Sigmoid colon (tissue), 7 donors: ENCODE measurements around the gene CCDC80. TPM values are rescaled to one million over a fixed set of nuclear protein-coding genes. Genes with fewer than 3 reads are reported as not detected.
A peak's percentile ranks its signal among the peaks of the same experiment; 100 is the strongest.

Experiments
- DNase-seq: peaks from one replicate; pipeline ENCODE4 v3.0.0-alpha.2; 2019
- H3K27ac ChIP-seq, 4 donors: fragments of 200-600 bp; sonication (generic); one replicate each; pipeline ENCODE4 v1.5.1; 2016 to 2019; ENCODE audit warnings: mild to moderate bottlenecking in 1 of 4
- H3K27me3 ChIP-seq, 3 donors: fragments of 200-600 bp; sonication (generic); one replicate each; pipeline ENCODE4 v1.5.1; 2019; ENCODE audit warnings: mild to moderate bottlenecking in 1 of 3
- H3K36me3 ChIP-seq, 4 donors: fragments of 200-600 bp; sonication (generic); one replicate each; pipeline ENCODE4 v1.5.1; 2016 to 2019
- H3K4me1 ChIP-seq, 4 donors: fragments of 200-600 bp; sonication (generic); one replicate each; pipeline ENCODE4 v1.5.1; 2017 to 2019
- H3K4me3 ChIP-seq, 4 donors: fragments of 200-600 bp; sonication (generic); one replicate each; pipeline ENCODE4 v1.5.1; 2017 to 2019; ENCODE audit warnings: mild to moderate bottlenecking in 2 of 4, moderate library complexity in 1 of 4
- H3K9me3 ChIP-seq, 4 donors: fragments of 200-600 bp in 3 of 4; sonication (generic) in 3 of 4; one replicate each; pipeline versions ENCODE4 v1.5.1 to v1.6.1; 2013 to 2019
- CTCF ChIP-seq, 4 experiments: fragments of 450-650 bp in 3 of 4; fragments of 200-600 bp in 1 of 4; IDR thresholded peaks; one replicate each; pipeline ENCODE4 v1.5.1; 2016 to 2019; ENCODE audit warnings: antibody characterized with exemption in 4 of 4, mild to moderate bottlenecking in 3 of 4, moderate library complexity in 2 of 4
- EP300 ChIP-seq, 4 donors: sonication (generic); formaldehyde crosslinking; IDR thresholded peaks; one replicate each; pipeline ENCODE4 v1.6.1; 2017; ENCODE audit warnings: antibody characterized with exemption in 4 of 4
- POLR2A ChIP-seq, 2 donors: fragments of 450-650 bp; IDR thresholded peaks; one replicate each; pipeline ENCODE4 v1.6.1; 2016; ENCODE audit warnings: antibody characterized with exemption in 2 of 2, mild to moderate bottlenecking in 2 of 2, moderate library complexity in 2 of 2
- POLR2AphosphoS5 ChIP-seq, 4 donors: sonication (generic); formaldehyde crosslinking; IDR thresholded peaks; one replicate each; pipeline ENCODE4 v1.6.1; 2017; ENCODE audit warnings: antibody characterized with exemption in 4 of 4
- WGBS, 2 donors: extraction: QIAGEN DNeasy Blood & Tissue Kit; methylation state at CpG; one replicate each; pipeline ENCODE4 v1.1.7; 2013; 5-methylcytosine and 5-hydroxymethylcytosine counted together
- intact Hi-C: fragments of 100-400 bp; cut with DNase I; formaldehyde crosslinking; loops from one replicate; pipeline ENCODE4 v1.15.1; 2023
- polyA plus RNA-seq, 3 donors: library from polyadenylated mRNA; stranded (reverse); fragments of 200-250 nt; gene quantifications; one replicate each; pipeline ENCODE4 v1.2.3, GENCODE V29; 2013
- total RNA-seq, 4 donors: library from RNA; depleted of rRNA; stranded (reverse); fragments of >200 nt; gene quantifications; one replicate each; pipeline ENCODE4 v1.1.0, GENCODE V29; 2016
- donor health status: healthy with polysubstance abuse.
- donor health status: Bipolar disorder and iron deficiency.
- donor health status: healthy.

Gene CCDC80
- total and polyA plus RNA-seq, 7 donors, result 1.8 to 201 (median 30.0) TPM

- H3K4me1 ChIP-seq, result no peaks in the 10 kb centered on the region
- H3K27ac ChIP-seq, result no peak overlapping the region
- TF ChIP-seq EP300 (IDR thresholded peaks at IDR 0.05), result no peak
- no peak for TF ChIP-seq POLR2AphosphoS5 (IDR thresholded peaks at IDR 0.05)
- no peak for TF ChIP-seq CTCF (IDR thresholded peaks at IDR 0.05)
- TF ChIP-seq POLR2A (IDR thresholded peaks at IDR 0.05), result no peak
- H3K27me3 ChIP-seq, result no peaks in the 10 kb centered on the region
- DNase-seq, result no peak
- H3K4me3 ChIP-seq, result no peak overlapping the region
- H3K9me3 ChIP-seq, result no peaks in the 10 kb centered on the region
- peaks cover 0 to 20% (median 4%) of the 10 kb centered on the region in 4 donors for H3K36me3 ChIP-seq
- intact Hi-C loops, result no loop called here
- WGBS, 2 donors, result 98% methylated on average over 2 of the region's 2 CpGs
Observed at GRCh38 chr3:112597945-112598344, 43.0 kb downstream of the CCDC80 start.

DNA sequence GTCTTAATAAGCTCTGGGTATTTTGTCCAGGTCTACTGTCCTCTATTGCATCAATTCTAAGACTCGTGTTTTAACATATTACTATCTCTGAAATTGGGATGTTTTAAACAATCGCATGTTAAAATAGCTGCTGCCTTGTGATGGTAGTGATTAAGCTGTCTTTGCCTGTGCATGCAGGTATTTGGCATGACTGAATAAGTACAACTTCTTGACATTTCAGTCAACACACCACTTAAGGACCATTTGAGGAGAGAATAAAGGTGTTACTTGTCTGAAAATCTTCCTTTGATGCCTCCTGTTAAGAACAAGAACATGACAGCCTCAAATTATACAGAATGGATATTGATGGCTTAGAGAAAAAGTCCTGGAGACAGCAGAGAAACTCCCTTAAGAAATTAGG is 46.1 kb downstream of the CCDC80 start:
- peaks cover 0 to 34% (median 4%) of the 10 kb centered on the region in 4 donors for H3K36me3 ChIP-seq
- no peak overlapping the region for H3K4me3 ChIP-seq
- no peaks in the 10 kb centered on the region for H3K9me3 ChIP-seq
- no peaks in the 10 kb centered on the region for H3K4me1 ChIP-seq
- no peak for DNase-seq
- H3K27me3 ChIP-seq, result no peaks in the 10 kb centered on the region
- intact Hi-C loops, result no loop called here
- TF ChIP-seq POLR2A (IDR thresholded peaks at IDR 0.05) (no peak), CTCF (IDR thresholded peaks at IDR 0.05) (no peak)
- H3K27ac ChIP-seq, result no peak overlapping the region
- WGBS, 2 donors, result 95 to 97% methylated on average over 2 of the region's 2 CpGs

GRCh38 chr3:112593258-112593657 is 47.7 kb downstream of the CCDC80 start:
- Histone ChIP-seq H3K4me3 (no peak overlapping the region), H3K27ac (no peak overlapping the region), H3K9me3 (no peaks in the 10 kb centered on the region), H3K27me3 (no peaks in the 10 kb centered on the region), H3K4me1 (no peaks in the 10 kb centered on the region), H3K36me3 (peaks cover 0 to 28% (median 4%) of the 10 kb centered on the region in 4 donors)
- DNase-seq, result no peak
- TF ChIP-seq EP300 (IDR thresholded peaks at IDR 0.05) (no peak), POLR2A (IDR thresholded peaks at IDR 0.05) (no peak), POLR2AphosphoS5 (IDR thresholded peaks at IDR 0.05) (no peak), CTCF (IDR thresholded peaks at IDR 0.05) (no peak)
- intact Hi-C loops, result no loop called here

- Histone ChIP-seq H3K4me1 (peaks cover 0 to 9% (median 0%) of the 10 kb centered on the region in 4 donors), H3K27ac (no peak overlapping the region), H3K36me3 (peaks cover 0 to 54% (median 10%) of the 10 kb centered on the region in 4 donors), H3K9me3 (no peaks in the 10 kb centered on the region), H3K27me3 (no peaks in the 10 kb centered on the region), H3K4me3 (no peak overlapping the region)
- TF ChIP-seq POLR2A (IDR thresholded peaks at IDR 0.05) (no peak), CTCF (IDR thresholded peaks at IDR 0.05) (no peak), POLR2AphosphoS5 (IDR thresholded peaks at IDR 0.05) (no peak), EP300 (IDR thresholded peaks at IDR 0.05) (no peak)
- DNase-seq, result no peak
- intact Hi-C loops, result no loop called here
- WGBS, 2 donors, result 91 to 93% methylated on average over 1 of the region's 1 CpG
Observed at GRCh38 chr3:112587336-112587735, 53.6 kb downstream of the CCDC80 start.

- H3K27me3 ChIP-seq, result no peaks in the 10 kb centered on the region
- peak overlapping the region in 1 of 4 donors; percentile 37 for H3K27ac ChIP-seq
- H3K4me1 ChIP-seq, result peaks cover 0 to 9% (median 0%) of the 10 kb centered on the region in 4 donors
- TF ChIP-seq EP300 (IDR thresholded peaks at IDR 0.05), result no peak
- no peak for TF ChIP-seq POLR2A (IDR thresholded peaks at IDR 0.05)
- TF ChIP-seq POLR2AphosphoS5 (IDR thresholded peaks at IDR 0.05), result no peak
- TF ChIP-seq CTCF (IDR thresholded peaks at IDR 0.05), result no peak
- H3K9me3 ChIP-seq, result no peaks in the 10 kb centered on the region
- H3K36me3 ChIP-seq, result peaks cover 0 to 57% (median 10%) of the 10 kb centered on the region in 4 donors
- no peak for DNase-seq
- no peak overlapping the region for H3K4me3 ChIP-seq
- intact Hi-C loops, result no loop called here
Observed at GRCh38 chr3:112585782-112586181, 55.2 kb downstream of the CCDC80 start.
